NCI-H526 treated with DMSO at 0.1 percent for 48 hours (cell line): ENCODE measurements around the gene KCNQ1.

Experiments
- DNase-seq: peaks from one replicate; lab custom pipeline; 2025; lab: John Stamatoyannopoulos, UW

The KCNQ1 gene, protein sequence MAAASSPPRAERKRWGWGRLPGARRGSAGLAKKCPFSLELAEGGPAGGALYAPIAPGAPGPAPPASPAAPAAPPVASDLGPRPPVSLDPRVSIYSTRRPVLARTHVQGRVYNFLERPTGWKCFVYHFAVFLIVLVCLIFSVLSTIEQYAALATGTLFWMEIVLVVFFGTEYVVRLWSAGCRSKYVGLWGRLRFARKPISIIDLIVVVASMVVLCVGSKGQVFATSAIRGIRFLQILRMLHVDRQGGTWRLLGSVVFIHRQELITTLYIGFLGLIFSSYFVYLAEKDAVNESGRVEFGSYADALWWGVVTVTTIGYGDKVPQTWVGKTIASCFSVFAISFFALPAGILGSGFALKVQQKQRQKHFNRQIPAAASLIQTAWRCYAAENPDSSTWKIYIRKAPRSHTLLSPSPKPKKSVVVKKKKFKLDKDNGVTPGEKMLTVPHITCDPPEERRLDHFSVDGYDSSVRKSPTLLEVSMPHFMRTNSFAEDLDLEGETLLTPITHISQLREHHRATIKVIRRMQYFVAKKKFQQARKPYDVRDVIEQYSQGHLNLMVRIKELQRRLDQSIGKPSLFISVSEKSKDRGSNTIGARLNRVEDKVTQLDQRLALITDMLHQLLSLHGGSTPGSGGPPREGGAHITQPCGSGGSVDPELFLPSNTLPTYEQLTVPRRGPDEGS

DNA sequence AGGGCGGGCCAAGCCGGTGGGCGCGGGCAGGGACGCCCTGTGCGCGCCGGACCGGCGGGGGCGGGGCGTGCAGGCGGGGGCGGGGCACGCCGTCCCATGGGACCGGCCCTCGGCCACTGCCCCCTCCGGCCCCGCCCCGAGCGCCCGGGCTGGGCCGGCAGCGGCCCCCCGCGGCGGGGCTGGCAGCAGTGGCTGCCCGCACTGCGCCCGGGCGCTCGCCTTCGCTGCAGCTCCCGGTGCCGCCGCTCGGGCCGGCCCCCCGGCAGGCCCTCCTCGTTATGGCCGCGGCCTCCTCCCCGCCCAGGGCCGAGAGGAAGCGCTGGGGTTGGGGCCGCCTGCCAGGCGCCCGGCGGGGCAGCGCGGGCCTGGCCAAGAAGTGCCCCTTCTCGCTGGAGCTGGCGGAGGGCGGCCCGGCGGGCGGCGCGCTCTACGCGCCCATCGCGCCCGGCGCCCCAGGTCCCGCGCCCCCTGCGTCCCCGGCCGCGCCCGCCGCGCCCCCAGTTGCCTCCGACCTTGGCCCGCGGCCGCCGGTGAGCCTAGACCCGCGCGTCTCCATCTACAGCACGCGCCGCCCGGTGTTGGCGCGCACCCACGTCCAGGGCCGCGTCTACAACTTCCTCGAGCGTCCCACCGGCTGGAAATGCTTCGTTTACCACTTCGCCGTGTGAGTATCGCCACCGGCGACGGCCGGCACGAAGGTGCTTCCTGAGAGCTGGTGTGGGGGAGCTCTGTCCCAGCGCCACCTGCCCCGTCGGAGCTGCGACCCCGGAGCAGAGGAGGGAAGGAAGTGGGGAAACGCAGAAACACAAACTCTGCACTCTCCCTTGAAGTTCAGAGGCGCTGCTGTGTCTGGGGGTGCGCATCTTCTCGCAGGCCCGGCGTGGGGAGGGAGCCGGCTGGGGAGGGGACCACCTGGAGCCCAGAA, at the start of gene KCNQ1:
KCNQ1 (plus strand) TSS at position 188 of the 925 bp plus-strand sequence; CDS start at position 279, 91 bp downstream.
- DNase-seq: no peak

DNA sequence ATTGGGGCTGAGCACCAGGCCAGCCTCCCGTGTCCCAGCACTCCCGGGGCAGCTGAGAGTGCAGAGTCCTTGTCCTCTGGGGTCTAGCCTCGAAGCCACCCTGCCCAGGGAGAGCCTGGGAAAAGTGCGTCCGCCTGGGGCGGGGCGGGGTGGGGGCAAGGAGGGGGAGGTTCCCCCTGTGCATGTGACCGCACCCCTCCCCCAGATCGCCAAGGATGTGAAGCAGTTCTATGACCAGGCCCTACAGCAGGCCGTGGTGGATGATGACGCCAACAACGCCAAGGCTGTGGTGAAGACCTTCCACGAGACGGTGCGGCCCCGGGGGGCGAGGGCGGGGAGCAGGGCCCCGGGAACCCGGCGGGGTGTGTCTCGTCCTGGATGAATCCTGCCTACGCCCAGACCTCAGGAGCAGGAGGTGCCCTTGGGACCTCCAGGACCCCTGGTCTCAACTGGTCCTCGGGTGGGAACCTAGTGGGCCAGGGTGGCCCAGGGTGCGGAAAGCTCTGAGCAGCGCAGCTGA, 49.5 kb upstream of the KCNQ1 start:
- DNase-seq: no peak

DNA sequence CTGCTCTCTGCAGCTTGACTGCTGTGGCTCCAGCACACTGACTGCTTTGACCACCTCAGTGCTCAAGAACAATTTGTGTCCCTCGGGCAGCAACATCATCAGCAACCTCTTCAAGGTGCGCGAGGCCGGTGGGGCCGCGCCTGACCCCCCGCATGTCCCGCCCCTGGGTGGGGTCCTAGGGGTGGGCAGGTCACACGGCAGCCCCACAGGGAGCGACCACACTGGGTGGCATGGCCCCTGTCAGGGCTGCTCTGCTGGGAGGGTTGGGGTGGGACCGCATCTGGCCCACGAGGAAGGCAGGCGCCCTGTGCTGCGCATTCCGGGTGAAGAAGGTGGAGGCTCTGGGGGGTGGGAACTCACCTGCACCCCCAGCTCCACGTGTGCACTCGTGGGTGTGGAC, 49.0 kb upstream of the KCNQ1 start:
- DNase-seq: no peak

DNA sequence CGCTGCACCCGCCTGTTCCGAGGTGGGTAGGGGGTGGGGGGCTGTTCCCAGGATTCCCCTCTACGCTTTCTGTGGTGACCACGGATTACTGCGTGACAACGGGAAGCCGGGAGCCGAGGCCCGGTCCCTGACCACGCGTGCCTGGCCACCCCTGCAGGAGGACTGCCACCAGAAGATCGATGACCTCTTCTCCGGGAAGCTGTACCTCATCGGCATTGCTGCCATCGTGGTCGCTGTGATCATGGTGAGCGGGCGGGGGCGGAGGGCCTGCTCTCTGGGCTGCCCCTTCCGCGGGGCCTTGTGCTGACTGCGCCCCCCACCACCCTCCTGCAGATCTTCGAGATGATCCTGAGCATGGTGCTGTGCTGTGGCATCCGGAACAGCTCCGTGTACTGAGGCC, 48.3 kb upstream of the KCNQ1 start:
- no peak for DNase-seq

DNA sequence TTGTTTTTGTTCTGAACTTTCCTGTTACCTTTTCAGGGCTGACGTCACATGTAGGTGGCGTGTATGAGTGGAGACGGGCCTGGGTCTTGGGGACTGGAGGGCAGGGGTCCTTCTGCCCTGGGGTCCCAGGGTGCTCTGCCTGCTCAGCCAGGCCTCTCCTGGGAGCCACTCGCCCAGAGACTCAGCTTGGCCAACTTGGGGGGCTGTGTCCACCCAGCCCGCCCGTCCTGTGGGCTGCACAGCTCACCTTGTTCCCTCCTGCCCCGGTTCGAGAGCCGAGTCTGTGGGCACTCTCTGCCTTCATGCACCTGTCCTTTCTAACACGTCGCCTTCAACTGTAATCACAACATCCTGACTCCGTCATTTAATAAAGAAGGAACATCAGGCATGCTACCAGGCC, 47.8 kb upstream of the KCNQ1 start:
- DNase-seq: no peak

DNA sequence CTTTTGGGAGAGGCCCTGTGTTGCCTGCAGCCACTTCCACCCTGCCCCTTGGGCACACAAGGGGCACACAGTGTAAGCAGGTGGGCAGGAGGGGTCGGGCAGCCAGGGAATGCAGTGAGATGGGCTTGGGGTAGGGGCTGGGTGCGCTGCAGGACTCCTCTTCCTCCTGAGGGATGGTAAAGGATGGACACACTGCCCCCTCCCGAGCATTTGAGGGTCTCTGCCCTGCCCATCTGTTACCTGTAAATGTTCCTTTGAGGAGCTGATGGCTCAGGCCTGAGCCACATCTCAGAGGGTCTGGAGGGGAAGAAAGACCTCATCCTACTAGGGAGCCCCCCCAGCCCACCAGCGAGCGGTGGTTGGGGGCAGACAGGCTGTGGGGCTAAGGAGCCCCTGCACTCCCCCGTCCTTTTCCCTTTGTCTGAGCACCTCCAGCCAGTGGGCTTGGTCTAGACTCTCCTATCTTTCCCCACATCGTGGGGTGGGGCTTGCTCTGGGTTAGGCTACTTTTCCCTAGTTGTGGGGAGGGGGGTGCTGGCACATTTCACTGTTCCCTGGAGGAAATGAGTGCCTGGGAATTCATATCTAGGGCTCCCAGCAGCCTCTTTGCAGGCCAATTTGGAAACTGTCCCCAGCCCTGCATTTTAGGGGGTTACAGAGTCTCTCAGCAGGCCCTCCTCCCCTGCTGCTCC, 46.0 kb upstream of the KCNQ1 start:
- DNase-seq: no peak

DNA sequence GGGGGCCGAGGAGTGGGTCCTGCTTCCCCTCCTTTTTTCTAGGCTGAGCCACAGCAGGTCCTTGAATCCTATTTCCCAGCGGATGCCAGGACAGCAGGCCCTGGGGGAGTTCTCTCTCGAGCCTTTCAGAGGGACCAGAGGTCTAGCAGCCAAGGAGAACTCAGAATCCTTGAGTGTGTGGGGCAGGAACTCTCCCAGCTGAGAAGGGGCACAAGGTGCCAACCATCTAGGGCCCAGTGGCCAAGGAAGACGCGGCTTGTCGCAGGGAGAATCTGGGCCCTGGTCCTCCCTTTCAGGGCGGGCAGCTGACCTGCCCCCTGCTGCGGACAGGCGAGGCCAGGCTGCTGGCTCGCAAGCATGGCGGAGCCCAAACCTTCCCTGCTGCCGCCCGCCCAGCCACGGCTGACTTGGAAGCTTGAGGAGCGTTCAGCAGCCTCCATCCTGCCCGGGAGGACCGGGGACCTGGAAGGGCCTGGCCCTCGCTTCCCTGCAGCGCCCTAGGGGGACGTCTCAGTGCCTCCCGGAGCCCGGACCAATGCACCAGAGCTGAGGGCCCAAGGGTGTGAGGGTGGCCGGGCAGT, 45.2 kb upstream of the KCNQ1 start:
- DNase-seq: no peak

DNA sequence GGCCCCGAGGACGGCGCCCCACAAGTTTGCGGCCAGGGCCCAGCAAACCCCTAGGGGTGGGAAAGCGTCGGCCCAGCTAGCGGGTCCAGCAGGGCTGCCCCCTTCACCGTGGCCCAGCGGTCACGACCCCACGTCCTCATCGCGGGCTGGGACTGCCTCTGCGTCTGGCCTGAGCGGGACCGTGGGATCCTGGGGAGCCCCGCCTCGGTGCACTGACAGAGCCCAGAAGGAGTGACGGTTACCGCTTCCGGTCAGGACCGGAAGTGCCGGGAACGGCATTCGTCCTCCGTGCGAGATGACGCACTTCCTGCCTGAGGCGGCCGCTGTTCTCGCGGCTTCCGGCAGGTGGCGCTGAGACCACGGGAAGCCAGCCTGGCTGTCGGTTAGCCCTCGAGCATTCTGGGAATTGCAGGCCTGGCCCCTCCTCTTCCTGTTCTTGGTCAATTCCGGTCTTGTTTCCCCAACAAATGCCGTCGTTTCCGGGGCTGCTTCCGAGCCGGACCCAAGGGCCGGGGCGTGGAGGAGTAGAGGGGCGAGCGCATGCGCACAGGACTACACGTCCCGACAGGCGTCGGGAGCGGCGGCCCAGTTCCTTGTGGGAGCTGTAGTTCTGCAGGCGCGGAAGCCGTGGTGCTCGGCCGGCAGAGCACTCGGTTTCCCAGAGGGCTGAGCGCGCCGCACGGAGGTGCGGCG, 44.6 kb upstream of the KCNQ1 start, which contains the start of gene TSSC4:
TSSC4 (plus strand) TSS at position 682 of the 693 bp plus-strand sequence. CDS start 1,884 bp downstream, outside the sequence.
- DNase-seq: peak; percentile 100

DNA sequence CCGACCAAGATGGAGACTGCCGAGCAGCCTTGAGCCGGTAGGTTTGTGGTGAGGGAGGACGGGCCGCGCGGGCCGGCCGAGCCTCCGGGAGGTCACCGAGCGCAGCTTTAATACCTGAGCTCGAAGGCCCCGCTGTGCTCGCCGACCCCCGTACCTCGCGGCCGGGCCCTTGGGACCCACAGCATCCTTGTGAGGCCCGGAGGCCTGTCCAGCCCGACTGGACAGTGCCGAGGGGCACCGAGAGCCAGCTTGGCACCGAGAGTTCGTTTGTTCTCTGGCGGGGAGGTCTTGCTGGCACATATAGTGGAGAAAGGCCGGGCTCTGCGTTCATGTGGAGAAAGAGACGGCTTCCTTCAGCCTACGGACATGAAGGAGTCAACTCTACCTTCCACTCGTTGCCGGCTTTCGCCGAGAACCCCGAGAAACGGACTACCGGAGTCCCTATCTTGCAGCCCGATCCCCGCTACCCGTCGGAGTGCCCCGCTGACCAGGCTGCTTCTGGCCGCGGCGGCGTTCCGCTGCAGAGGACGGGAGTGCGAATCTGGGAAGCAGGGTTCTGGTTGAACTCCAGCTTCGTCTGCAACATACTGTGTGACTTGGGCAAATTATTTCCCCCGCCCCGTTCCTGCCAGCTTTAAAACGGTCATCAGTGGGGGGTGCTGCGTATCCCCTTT, 43.9 kb upstream of the KCNQ1 start:
- no peak for DNase-seq

DNA sequence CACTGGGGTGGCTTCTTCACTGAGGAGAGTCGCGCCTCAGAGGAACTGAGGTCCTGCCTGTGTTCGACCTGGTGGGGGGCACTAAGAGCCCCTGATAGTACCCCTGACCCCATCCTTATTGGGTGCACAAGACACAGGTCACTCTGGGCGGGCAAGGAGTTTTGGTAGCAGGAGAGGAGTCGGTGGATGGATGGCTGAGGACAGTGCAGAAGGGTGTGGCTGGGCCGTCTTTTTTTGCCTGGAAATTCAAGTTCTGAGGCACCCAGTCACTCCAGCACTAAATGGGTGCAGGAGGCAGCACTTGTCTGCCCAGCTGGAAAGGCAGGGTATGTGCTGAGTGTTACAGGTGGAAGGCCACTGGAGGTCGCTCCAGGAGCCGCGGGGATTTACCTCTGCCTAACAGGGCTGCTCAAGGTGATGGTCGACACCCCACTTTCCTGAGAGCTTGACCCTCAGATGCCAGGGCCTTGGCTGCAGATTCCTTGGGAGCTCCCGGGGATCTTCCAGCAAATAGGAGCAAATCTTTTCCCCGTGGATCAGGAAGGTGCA, 43.3 kb upstream of the KCNQ1 start:
- no peak for DNase-seq

DNA sequence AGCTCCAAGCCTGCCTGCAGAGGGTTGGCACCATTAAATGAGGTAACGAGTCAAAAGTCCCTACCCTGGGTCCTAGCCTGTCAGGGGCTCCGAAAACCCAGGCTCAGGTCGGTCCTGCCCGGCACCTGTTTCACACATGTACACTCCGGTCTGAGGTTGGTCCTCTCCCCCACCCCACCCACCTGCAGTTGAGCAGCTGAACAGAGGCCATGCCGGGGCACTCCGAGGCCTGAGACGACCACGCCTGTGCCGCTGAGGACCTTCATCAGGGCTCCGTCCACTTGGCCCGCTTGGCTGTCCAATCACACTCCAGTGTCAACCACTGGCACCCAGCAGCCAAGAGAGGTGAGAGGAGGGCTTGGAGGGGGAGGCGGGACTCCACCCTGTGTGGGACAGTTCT, 42.7 kb upstream of the KCNQ1 start:
- no peak for DNase-seq

DNA sequence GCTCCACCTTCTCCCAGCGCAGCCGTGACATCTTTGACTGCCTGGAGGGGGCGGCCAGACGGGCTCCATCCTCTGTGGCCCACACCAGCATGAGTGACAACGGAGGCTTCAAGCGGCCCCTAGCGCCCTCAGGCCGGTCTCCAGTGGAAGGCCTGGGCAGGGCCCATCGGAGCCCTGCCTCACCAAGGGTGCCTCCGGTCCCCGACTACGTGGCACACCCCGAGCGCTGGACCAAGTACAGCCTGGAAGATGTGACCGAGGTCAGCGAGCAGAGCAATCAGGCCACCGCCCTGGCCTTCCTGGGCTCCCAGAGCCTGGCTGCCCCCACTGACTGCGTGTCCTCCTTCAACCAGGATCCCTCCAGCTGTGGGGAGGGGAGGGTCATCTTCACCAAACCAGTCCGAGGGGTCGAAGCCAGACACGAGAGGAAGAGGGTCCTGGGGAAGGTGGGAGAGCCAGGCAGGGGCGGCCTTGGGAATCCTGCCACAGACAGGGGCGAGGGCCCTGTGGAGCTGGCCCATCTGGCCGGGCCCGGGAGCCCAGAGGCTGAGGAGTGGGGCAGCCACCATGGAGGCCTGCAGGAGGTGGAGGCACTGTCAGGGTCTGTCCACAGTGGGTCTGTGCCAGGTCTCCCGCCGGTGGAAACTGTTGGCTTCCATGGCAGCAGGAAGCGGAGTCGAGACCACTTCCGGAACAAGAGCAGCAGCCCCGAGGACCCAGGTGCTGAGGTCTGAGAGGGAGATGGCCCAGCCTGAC, 41.7 kb upstream of the KCNQ1 start:
- no peak for DNase-seq

DNA sequence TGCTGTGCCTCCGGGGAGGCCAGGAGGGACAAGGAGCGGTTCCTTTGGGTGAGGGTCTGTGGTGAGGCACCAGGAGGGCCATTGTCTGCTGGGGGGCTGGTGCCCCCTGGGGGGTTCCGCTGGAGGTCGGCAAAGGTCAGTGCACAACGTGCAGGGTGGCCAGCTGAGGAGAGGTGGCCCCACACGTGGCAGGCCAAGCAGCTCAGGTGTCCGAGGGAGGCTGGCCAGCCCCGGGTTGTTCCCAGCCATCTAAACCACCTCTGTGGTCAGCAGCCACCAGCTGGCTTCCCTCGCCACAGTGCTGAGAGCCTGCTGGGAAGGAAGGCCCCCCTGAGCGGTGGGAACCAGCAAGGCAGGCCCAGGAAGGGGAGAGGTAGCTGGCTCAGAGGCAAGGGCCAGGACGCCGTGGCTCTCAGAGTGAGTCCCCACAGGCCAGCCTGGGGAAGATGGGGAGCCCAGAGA, 40.0 kb upstream of the KCNQ1 start:
- DNase-seq: no peak

DNA sequence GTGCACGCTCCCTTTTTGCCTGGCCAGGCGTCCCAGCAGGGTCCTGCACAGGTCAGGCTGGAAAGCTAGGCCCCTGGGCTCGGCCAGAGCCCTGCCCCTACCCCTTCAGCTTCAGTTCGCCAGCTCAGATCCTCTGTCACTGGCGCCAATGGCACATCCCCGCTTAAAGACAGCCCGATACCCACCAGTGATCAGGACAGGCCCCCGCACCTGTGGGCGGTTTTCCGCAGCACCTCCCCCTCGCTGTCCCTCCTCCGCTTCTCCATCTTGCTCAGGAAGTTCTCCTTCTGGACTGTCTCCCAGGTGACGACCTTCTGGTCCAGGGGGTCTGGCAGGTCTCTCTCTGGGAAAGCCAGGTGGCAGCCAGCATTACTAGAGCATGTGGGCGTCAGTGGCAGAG, 38.4 kb upstream of the KCNQ1 start:
- DNase-seq: no peak

DNA sequence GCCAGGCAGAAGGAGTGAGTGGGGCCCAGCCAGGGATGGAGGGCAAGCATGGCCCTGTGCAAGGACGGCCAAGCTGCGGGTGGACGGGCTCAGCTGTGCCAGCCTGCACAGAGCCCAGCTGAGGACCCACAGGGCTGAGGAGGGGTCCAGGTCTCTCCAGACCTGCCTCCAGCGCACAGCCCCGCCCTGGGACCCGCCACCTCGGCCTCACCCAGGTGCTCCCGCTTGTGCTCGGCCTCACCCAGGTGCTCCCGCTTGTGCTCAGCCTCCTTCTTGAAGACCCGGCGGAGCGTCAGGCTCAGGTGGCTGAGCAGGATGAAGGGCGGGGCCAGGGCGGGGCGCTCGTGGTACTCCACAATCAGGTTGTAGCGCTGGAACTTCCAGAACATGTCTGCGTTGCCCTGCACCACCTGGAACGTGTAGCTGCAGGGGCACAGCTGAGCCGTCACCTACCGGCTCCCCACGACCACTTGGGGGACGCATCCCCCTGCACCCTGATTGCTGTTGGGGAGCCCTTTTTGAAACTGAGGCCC, 37.9 kb upstream of the KCNQ1 start:
- no peak for DNase-seq

DNA sequence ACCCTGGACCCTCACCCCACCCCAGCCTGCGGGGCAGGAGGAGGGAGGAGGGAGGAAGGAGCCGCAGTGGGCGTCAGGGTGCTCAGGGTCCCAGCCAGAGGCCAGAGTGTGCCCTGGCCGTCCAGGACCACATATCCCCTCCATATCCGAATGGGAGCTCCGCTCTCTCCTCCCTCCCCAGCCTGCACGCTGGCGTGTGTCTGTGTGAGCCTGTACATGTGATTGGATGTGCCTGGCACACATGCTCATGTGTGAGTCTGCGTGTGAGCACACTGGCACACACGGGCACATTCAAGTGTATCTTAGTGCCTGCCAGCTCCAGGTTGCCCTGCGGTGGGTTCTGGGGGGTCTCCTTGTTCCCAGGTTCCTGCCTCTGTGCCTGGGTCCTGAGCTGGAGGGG, 36.1 kb upstream of the KCNQ1 start:
- no peak for DNase-seq

DNA sequence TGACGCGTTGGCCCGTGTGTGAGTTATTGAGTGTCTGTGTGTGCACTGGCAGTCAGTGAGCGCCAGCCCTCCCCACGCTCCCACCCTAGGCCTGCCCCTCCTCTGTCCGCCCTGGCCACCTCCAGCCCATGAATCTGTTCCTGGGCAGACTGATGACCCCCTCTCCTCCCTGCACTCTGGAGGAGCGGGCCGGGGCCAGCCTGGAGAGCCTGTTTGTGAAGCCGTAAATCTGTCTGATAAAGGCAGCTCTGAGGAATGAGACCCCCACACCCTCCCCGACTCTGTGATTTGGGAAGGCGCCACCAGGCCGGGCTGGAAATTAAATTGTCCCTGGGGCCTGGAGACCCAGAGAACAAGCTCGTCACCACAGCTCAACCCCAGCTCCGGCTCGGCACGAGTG, 35.7 kb upstream of the KCNQ1 start:
- DNase-seq: no peak
